Mucosa of rectum (tissue), 2 donors: ENCODE data around the gene FAM24B.
"Not testable (repeated sequence)": the region's sequence is repeated elsewhere in the genome, so short reads cannot be mapped to it uniquely, and the experiment has no call there.

ENCODE experiments used
- H3K27ac ChIP-seq, 2 donors: one replicate each; pipeline ENCODE4 v1.7.0; 2013; ENCODE audit warnings: inconsistent platforms in 2 of 2, low read depth in 2 of 2, low read length in 2 of 2
- H3K27me3 ChIP-seq, 2 donors: one replicate each; pipeline ENCODE4 v1.7.0; 2013; ENCODE audit warnings: low read length in 2 of 2; ENCODE audit not compliant: control insufficient read depth in 2 of 2, insufficient read depth in 2 of 2
- H3K36me3 ChIP-seq, 2 donors: one replicate each; pipeline ENCODE4 v1.7.0; 2013; ENCODE audit warnings: low read length in 2 of 2; ENCODE audit not compliant: control insufficient read depth in 2 of 2, insufficient read depth in 2 of 2
- H3K4me1 ChIP-seq, 2 donors: one replicate each; pipeline ENCODE4 v1.7.0; 2013; ENCODE audit warnings: low read length in 2 of 2, mild to moderate bottlenecking in 1 of 2; ENCODE audit not compliant: control insufficient read depth in 2 of 2, insufficient read depth in 2 of 2
- H3K4me3 ChIP-seq, 2 donors: one replicate each; pipeline ENCODE4 v1.7.0; 2013; ENCODE audit warnings: low read length in 2 of 2
- H3K9ac ChIP-seq, 2 donors: one replicate each; pipeline ENCODE4 v1.7.0; 2013; ENCODE audit warnings: low read length in 2 of 2, low read depth in 1 of 2, mild to moderate bottlenecking in 1 of 2
- H3K9me3 ChIP-seq, 2 donors: one replicate each; pipeline ENCODE4 v1.7.0; 2013; ENCODE audit warnings: low read length in 2 of 2; ENCODE audit not compliant: control insufficient read depth in 2 of 2
- donor health status: healthy.
- donor health status: Normal muscosa, but diverticular disease.

The FAM24B gene, protein sequence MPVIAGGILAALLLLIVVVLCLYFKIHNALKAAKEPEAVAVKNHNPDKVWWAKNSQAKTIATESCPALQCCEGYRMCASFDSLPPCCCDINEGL

DNA sequence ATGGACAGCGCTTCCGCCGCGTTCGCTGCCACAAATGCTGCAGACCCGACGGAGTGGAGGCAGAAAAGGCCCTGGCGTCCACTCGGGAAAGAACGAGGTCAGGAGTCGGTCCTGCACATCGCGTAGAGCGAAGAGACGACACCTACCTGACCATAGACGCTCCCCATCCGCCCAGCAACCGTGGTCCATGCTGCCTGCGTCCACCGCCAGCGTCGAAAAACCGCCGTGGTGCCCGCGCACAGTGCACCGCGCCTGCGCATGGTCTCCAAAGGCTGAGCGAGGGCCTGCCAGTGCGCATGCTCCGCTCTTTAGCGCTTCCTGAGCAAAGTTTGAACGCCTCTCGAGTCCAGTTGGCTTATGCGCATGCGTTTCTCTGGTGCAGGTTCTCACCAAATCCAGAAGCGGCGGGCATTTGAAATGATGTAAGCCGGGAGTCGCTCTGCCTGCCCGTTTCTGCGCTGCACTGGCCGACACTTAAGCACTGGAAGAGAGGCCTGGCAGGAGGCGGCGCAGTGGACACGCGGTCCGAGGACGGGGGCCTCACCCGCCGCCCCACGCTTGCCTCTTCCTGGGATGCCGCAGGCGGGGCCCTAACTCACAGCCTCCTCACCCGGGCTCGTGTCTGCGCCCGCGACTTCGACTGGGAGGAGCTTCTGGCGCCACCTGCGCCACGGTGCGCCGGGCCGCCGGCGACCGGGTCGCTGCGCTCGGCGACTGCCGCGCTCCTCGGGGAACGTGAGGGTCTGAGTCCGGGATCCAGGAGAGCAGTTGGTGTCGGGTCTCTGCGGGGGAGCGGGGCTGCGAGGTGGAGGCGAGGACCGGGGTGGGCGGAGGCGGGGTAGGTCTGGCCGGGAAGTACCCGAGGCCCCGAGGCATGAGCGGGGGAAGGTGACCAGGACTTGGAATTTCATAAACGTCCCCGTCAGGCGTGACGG is at the start of gene FAM24B:
Gene FAM24B, minus strand, starts transcription at position 243 of the 935 bp plus-strand sequence. CDS start 29,066 bp downstream, outside the sequence.
- Histone ChIP-seq H3K4me3 (peak within 1 kb of the TSS; percentile 86 to 97), H3K4me1 (peaks cover 3 to 10% of the 10 kb centered on the region in 2 donors), H3K27ac (peak within 1 kb of the TSS; percentile 50 to 68), H3K9ac (peak within 1 kb of the TSS; percentile 69 to 87), H3K36me3 (no peaks in the 10 kb centered on the region), H3K27me3 (no peaks in the 10 kb centered on the region), H3K9me3 (no peaks in the 10 kb centered on the region)

DNA sequence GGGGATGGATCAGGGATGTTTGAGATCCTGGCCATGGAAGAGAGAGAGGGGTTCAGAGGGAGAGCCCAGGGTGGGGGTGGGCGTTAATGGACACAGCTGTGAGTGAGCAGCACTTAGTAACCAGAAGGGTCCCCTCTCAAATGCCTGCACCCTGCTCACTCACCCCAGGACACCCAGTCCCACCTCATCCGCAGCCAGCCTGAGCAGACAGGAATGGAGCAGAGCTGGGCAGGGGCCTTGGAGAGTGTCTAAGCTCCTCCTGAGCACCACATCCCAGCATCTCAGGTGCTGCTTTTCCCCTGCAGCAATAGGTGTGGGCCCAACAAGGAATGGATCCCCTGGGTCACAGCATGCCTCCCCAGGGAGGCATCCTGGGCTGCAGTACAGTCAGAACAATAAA is 36.3 kb upstream of the FAM24B start:
- H3K4me3 ChIP-seq = no peak overlapping the region

DNA sequence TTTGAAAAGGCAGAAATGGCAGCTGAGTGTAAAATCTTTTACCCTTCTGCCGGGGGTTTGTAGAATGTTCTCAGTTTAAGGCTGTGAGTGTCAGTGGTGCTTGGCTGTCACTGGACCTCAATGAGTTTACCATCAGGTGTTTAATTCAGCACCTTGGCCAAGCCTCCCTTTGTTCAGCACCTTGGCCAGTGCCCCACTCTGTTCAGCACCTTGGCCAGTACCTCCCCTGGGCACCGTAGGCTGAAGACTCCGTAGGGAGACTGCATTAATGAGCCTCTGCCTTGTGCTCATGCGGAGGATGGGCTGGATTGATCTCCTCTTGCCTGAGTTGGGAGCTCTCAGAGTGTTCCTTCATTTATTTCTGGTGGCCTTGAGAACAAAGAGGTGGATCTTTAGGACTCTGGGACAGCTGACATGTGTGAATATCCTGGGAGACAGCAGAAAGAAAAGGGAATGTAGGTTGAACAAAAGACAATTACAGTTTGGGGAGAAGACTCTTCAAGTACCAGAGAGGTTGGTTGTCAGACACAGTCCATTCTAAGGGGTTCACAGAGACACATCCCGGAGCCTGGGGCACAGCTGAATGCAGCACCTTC is 32.6 kb upstream of the FAM24B start:
- Histone ChIP-seq H3K27me3 (no peaks in the 10 kb centered on the region), H3K4me1 (no peaks in the 10 kb centered on the region), H3K9ac (no peak overlapping the region), H3K9me3 (no peaks in the 10 kb centered on the region), H3K4me3 (no peak overlapping the region), H3K27ac (no peak overlapping the region), H3K36me3 (no peaks in the 10 kb centered on the region)

More for the DNA sequence above, 36.3 kb upstream of the FAM24B start:
- Histone ChIP-seq H3K9me3 (no peaks in the 10 kb centered on the region), H3K27me3 (no peaks in the 10 kb centered on the region), H3K4me1 (no peaks in the 10 kb centered on the region), H3K9ac (no peak overlapping the region), H3K36me3 (no peaks in the 10 kb centered on the region), H3K27ac (no peak overlapping the region)

DNA sequence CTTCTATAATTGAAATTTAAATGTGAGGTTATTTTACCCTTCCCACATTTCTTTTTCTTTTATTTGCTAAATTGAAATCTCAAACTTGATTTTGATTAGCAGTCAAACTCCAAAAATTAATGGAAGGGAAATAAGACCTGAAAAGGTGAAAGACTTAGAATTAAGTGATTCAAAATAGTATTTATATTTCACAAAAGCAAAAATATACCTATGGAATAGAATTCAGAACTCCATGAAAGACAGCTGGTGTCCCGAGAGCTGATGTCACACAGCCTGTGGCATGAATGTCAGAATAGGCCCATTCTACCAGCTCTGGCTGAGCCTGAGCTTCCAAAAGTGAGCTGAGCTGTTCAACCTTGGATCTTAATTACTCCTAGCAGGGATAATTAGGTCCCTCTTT is 30.9 kb upstream of the FAM24B start, which contains the start of gene FAM24A:
Gene FAM24A, plus strand, starts transcription at position 301 of the 400 bp plus-strand sequence. CDS start 1,025 bp downstream, outside the sequence.
- H3K36me3 ChIP-seq = no peaks in the 10 kb centered on the region
- H3K4me1 ChIP-seq = no peaks in the 10 kb centered on the region
- H3K27ac ChIP-seq = no peak within 1 kb of the TSS
- no peak within 1 kb of the TSS for H3K4me3 ChIP-seq
- H3K9ac ChIP-seq = no peak within 1 kb of the TSS
- no peaks in the 10 kb centered on the region for H3K9me3 ChIP-seq
- no peaks in the 10 kb centered on the region for H3K27me3 ChIP-seq

DNA sequence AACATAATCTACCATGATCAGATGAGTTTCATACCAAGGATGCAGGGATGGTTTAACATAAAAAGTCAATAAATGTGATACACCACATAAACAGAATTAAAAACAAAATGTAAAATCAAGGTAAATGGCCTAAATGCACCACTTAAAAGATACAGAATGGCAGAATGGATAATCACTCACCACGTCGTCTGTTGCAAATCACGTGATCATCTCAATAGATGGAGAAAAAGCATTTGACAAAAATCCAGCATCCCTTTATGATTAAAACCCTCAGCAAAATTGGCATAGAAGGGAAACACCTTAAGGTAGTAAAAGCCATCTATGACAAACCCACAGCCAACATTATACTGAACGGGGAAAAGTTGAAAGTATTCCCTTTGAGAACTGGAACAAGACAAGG is 24.5 kb upstream of the FAM24B start:
- H3K27me3 ChIP-seq, H3K9me3 ChIP-seq, H3K4me3 ChIP-seq, H3K4me1 ChIP-seq, H3K36me3 ChIP-seq, H3K27ac ChIP-seq, H3K9ac ChIP-seq: not testable (repeated sequence)

DNA sequence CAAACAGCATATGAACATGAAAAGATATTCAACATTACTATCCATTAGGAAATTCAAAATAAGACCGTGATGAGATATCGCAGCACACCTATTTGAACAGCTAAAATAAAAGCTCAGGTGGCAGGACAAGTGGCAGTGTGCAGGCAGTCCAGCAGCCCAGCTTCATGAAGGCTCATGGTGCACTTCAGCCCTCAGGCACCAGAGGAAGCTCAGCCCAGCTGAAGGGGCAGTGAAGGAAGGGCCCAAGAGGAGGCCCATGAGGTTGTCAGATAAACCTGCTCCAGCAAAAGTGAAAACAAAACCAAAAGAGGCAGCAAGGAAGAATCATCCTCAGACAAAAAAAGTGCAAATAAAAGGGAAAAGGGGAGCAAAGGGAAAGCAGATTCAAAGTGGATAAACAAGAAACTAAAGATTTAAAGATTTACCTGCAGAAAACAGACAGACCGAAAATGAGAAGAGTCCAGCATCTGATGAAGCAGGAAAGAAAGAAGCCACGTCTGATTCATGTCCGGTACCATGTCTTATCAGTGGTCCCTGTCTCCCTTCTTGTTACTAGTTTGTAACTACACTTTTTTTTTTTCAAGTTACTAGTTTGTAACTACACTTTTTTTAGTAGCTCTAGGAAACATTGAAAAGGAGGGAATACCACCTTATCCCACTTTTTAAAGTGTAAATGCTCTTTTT is 15.0 kb upstream of the FAM24B start:
- no peaks in the 10 kb centered on the region for H3K36me3 ChIP-seq
- H3K4me1 ChIP-seq = no peaks in the 10 kb centered on the region
- no peaks in the 10 kb centered on the region for H3K9me3 ChIP-seq
- no peak overlapping the region for H3K9ac ChIP-seq
- no peak overlapping the region for H3K27ac ChIP-seq
- no peaks in the 10 kb centered on the region for H3K27me3 ChIP-seq
- no peak overlapping the region for H3K4me3 ChIP-seq

DNA sequence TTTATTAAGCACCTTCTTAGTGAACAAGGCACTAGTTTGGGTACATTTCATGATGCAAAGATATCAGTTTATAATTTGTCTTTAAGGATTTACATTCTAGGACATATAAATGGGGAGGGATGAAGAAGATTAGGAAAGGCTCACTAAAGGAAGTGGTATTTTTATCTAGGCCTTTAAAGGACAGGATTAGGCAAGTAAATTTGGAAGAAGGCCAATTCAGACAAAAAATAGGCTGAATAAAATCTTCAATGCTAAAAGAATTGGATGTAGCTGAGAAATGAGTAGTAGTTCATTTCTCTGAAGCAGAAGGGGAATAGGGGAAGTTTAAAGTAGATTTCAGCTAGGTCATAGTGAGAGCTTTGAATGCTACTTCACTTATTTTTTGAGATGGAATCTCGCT is 4.8 kb upstream of the FAM24B start:
- H3K9ac ChIP-seq = no peak overlapping the region
- no peaks in the 10 kb centered on the region for H3K36me3 ChIP-seq
- H3K4me3 ChIP-seq = no peak overlapping the region
- H3K27ac ChIP-seq = no peak overlapping the region
- no peaks in the 10 kb centered on the region for H3K27me3 ChIP-seq
- H3K9me3 ChIP-seq = no peaks in the 10 kb centered on the region
- H3K4me1 ChIP-seq = peaks cover 1 to 3% of the 10 kb centered on the region in 2 donors

DNA sequence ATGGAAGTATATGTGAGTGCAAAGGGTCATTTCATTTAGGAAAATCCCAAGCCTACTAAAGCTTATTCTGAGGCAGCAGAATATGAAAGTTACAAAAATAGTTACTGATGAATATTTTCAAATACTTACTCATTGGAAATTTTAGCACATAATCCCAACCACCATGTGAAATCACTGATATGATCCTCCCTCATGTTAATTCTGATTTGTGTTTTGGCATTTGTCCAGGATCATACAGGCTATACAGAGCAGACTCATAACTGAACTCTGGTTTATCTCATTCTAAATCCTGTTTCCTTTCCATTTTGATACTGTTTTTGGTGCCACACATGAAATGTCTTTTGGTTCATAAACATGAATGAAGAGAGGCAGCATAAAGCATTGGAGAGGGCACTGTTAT is 3.4 kb upstream of the FAM24B start:
- H3K4me3 ChIP-seq = no peak overlapping the region
- no peaks in the 10 kb centered on the region for H3K27me3 ChIP-seq
- H3K9ac ChIP-seq = no peak overlapping the region
- H3K36me3 ChIP-seq = no peaks in the 10 kb centered on the region
- no peaks in the 10 kb centered on the region for H3K9me3 ChIP-seq
- peaks cover 3 to 10% of the 10 kb centered on the region in 2 donors for H3K4me1 ChIP-seq
- no peak overlapping the region for H3K27ac ChIP-seq

DNA sequence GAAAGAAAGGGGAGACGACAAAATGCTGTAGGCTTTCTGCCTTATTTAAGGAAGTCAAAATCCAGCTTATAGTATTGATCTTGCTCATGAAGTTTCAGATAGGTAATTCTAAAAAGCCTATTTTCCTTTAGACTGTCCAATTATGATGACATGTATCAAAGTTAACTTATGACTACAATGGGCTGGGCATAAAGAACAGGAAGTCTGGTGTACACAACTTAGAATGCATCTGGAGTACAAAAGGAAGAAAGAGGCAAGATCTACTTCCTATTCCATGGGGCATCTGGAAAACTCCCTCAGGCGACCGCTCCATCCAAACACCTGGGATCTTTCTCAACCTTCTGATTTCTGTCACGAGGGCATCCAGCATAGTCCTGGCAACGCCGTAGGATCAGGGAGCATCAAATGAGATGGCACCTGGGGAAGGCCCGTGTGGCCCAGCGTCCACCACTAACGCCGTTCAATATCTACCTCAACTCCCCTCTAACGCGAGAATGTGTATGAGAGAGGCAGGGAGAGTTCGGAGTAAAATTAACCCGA is 512 bp downstream of the FAM24B start:
- peak overlapping the region; percentile 86 to 97 for H3K4me3 ChIP-seq
- peaks cover 3 to 10% of the 10 kb centered on the region in 2 donors for H3K4me1 ChIP-seq
- peak overlapping the region; percentile 69 to 87 for H3K9ac ChIP-seq
- no peaks in the 10 kb centered on the region for H3K27me3 ChIP-seq
- no peaks in the 10 kb centered on the region for H3K9me3 ChIP-seq
- no peaks in the 10 kb centered on the region for H3K36me3 ChIP-seq
- H3K27ac ChIP-seq = peak overlapping the region; percentile 50 to 68
